Upper lobe of left lung (tissue), 4 donors: ENCODE data around the gene UBL3.
A peak's percentile ranks its signal among the peaks of the same experiment; 100 is the strongest.

ENCODE experiments used
- CTCF ChIP-seq, 6 experiments: fragments of 450-650 bp in 4 of 6; fragments of 200-600 bp in 2 of 6; sonication (generic) in 2 of 6; IDR thresholded peaks; one replicate each; pipeline ENCODE4 v1.5.1; 2016 to 2019; ENCODE audit warnings: antibody characterized with exemption in 6 of 6
- POLR2AphosphoS5 ChIP-seq, 2 donors: sonication (generic); formaldehyde crosslinking; IDR thresholded peaks; one replicate each; pipeline ENCODE4 v1.5.1; 2017; ENCODE audit warnings: antibody characterized with exemption in 2 of 2

GRCh38 chr13:29849071-29849631 lies 1.3 kb downstream of the UBL3 start:
- TF ChIP-seq CTCF (IDR thresholded peaks at IDR 0.05) (no peak), POLR2AphosphoS5 (IDR thresholded peaks at IDR 0.05) (peak in 1 of 2 donors; percentile 22)
